Cardiac fibroblast (primary cell): Measurements from ENCODE around the gene ITGA8.
A peak's percentile ranks its signal among the peaks of the same experiment; 100 is the strongest.

Experiments used
- DNase-seq, 2 donors: peaks; one replicate each; pipeline versions ENCODE4 v3.0.0 to v3.0.0-alpha.2; 2010; ENCODE audit warnings: low read depth in 2 of 2
- H3K4me3 ChIP-seq, 2 donors: replicated peaks in 1 of 2; 1 replicate in 1 of 2; 2 replicates in 1 of 2; pipeline ENCODE4 v1.5.1; 2011; ENCODE audit warnings: low read depth in 2 of 2, low read length in 2 of 2, mild to moderate bottlenecking in 2 of 2, moderate library complexity in 1 of 2
- TF ChIP-seq, protein P1 (sequence below): IDR thresholded peaks from one replicate; pipeline ENCODE4 v1.5.1; 2011; ENCODE audit warnings: low read depth, mild to moderate bottlenecking, low read length, inconsistent platforms

Gene ITGA8

DNA sequence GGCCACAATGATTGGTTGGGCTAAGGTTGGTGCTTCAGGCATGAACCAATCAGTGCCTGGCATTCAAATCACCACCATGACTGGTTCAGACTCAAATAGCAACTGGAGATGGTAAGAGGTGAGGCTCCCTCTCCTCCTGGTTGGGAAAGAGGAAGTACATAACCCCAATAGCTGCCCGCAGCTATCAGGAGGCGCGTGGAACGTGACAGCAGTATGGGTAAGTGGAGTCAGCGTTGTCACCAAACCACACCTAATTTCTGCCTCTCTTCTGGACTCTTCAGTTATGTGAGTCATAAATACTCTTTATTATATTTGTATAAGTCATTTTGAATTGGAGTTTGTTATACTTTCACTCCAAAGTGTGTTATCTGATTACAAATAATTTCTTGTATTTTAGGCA is 17.9 kb upstream of the ITGA8 start:
- H3K4me3 ChIP-seq, result no peak overlapping the region
- TF ChIP-seq, protein P1, sequence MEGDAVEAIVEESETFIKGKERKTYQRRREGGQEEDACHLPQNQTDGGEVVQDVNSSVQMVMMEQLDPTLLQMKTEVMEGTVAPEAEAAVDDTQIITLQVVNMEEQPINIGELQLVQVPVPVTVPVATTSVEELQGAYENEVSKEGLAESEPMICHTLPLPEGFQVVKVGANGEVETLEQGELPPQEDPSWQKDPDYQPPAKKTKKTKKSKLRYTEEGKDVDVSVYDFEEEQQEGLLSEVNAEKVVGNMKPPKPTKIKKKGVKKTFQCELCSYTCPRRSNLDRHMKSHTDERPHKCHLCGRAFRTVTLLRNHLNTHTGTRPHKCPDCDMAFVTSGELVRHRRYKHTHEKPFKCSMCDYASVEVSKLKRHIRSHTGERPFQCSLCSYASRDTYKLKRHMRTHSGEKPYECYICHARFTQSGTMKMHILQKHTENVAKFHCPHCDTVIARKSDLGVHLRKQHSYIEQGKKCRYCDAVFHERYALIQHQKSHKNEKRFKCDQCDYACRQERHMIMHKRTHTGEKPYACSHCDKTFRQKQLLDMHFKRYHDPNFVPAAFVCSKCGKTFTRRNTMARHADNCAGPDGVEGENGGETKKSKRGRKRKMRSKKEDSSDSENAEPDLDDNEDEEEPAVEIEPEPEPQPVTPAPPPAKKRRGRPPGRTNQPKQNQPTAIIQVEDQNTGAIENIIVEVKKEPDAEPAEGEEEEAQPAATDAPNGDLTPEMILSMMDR, result no peak
- DNase-seq, result peak; percentile 15 to 24

DNA sequence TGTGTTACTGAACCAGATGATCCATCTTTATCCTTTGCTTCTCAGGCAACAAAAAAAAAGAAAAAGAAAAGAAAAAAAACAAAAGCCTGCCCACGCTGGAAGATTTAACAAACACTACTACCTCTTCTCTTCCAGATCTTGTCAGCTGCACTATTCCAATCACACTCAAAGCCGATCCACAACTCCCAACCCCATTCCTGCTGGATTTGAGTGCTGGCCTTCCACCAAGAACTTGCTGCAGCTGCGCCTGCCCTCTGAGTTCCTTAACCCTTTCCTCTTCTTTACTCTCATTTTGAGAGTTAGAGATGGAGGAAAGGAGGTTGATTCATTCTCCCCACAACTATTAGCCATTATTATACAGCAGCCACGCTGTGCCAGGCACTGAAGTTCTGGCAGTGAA is 16.0 kb upstream of the ITGA8 start:
- H3K4me3 ChIP-seq, result no peak overlapping the region
- TF ChIP-seq, protein P1, result no peak
- peak in 1 of 2 donors; percentile 55 for DNase-seq

DNA sequence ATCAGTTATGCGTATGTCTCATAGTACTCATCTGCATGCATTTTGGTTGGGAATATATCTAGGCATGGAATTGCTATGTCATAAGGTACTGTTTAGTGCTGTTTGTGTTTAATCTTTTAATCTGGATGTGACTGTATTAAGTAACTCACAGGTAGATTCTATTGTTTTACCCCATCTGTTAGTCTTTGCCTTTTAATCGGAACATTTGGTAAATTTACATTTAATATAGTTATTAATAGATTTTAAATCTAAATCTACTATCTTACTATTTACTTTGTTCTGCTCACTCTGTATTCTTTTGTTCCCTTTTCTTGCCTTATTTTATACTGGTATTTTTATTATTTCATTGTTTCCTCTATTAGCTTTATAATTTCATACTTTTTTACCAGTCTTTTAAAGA is 10.6 kb upstream of the ITGA8 start:
- H3K4me3 ChIP-seq, result no peak overlapping the region
- DNase-seq, result no peak
- TF ChIP-seq, protein P1, result no peak

DNA sequence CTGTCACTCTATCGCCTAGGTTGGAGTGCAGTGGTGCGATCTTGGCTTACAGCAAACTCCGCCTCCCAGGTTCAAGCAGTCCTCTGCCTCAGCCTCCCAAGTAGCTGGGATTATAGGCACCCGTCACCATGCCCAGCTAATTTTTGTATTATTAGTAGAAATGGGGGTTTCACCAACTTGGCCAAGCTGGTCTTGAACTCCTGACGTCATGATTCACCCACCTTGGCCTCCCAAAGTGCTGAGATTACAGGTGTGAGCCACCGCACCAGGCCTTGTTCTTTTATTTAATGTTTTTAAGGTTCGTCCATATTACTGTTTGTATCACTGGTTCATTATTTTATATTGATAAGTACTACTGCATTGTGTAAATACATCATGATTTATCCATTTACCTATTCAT is 10.2 kb upstream of the ITGA8 start:
- H3K4me3 ChIP-seq, result no peak overlapping the region
- DNase-seq, result no peak
- TF ChIP-seq, protein P1, result no peak

DNA sequence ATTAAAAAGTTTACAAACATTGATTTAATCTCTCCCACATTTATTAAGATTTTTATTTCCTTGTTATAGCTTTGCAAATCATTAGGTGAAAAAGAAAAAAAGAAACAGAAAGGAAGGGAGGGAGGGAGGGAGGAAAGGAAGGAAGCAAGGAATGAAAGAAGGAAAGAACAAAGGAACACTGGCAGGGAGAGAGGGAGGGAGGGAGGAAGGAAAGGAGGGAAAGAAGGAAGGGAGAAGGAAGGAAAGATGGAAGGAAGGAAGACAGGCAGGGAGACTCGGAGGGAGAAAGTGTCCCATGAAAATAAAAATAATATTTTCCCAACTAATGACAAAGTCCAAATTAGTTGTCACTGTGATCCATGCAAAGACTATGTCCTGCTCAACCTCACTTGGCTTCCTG is 6.3 kb upstream of the ITGA8 start:
- no peak for DNase-seq
- H3K4me3 ChIP-seq, result no peak overlapping the region
- TF ChIP-seq, protein P1, result no peak

DNA sequence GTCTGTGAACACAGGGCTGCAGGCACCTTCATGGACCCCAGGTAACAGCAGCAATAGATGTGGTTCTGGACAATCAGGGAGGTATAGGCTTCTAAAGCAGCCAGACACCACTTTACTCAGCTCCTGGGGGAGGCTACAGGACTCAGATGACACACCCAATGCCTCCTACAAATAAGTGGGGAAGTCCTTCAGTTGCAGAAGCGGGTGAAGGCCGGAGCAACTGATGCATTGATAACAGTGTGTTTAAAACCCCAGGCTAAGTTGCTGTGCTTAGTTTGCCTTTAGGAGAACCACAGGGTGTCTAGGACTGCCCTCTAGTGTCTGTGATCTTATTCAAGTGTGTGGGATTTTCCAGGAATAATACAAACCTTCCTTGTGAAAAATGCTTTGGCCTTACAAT is 5.9 kb upstream of the ITGA8 start:
- no peak overlapping the region for H3K4me3 ChIP-seq
- peak; percentile 72 to 78 for DNase-seq
- TF ChIP-seq, protein P1, result peak; percentile 61

DNA sequence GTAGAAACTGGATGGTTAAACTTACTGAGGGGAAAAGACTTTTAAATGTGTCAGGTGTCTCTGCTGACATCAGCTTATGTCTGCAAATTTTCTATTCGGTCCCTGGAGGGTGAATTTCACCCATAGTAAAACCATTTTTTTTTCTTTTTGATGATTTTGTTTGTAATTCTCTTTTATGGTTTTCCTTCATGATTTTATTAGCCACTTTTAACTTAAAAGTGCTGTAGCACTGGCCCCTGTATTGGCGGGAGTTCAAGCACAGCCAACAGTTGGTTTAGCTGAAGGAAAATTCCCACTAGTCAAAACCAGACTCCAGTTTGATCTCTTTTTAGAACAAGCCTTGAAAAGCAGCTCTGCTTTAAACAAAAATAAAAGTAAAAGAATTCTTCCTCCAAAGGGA is 5.0 kb upstream of the ITGA8 start:
- no peak overlapping the region for H3K4me3 ChIP-seq
- TF ChIP-seq, protein P1, result no peak
- no peak for DNase-seq
